Stomach (tissue), 9 donors: ENCODE measurements around the gene PTPRD. TPM values are rescaled to one million over a fixed set of nuclear protein-coding genes. Genes with fewer than 3 reads are reported as not detected.

ENCODE experiments used
- DNase-seq, 2 donors: peaks; one replicate each; pipeline versions ENCODE4 v3.0.0 to v3.0.0-alpha.2; 2013 to 2019
- H3K27ac ChIP-seq, 5 donors: fragments of 200-600 bp in 4 of 5; sonication (generic) in 4 of 5; one replicate each; pipeline ENCODE4 v1.5.1; 2013 to 2019; ENCODE audit warnings: mild to moderate bottlenecking in 1 of 5, moderate library complexity in 1 of 5
- H3K27me3 ChIP-seq, 3 donors: fragments of 200-600 bp; sonication (generic); one replicate each; pipeline ENCODE4 v1.5.1; 2017 to 2019; ENCODE audit warnings: mixed run types in 1 of 3
- H3K36me3 ChIP-seq, 4 donors: fragments of 200-600 bp; sonication (generic); 1 replicate in 3 of 4; 2 replicates in 1 of 4; pipeline ENCODE4 v1.5.1; 2016 to 2019
- H3K4me1 ChIP-seq, 4 donors: fragments of 200-600 bp; sonication (generic); one replicate each; pipeline ENCODE4 v1.5.1; 2016 to 2019
- H3K4me3 ChIP-seq, 4 donors: fragments of 200-600 bp; sonication (generic) in 3 of 4; one replicate each; pipeline ENCODE4 v1.5.1; 2016 to 2019; ENCODE audit warnings: mild to moderate bottlenecking in 1 of 4
- H3K9me3 ChIP-seq, 4 donors: fragments of 200-600 bp; sonication (generic); one replicate each; pipeline ENCODE4 v1.5.1; 2016 to 2019
- EP300 ChIP-seq: sonication (generic); formaldehyde crosslinking; IDR thresholded peaks from one replicate; pipeline ENCODE4 v1.6.1; 2017; ENCODE audit warnings: antibody characterized with exemption
- POLR2A ChIP-seq, 4 donors: fragments of 450-650 bp; IDR thresholded peaks; one replicate each; pipeline ENCODE4 v1.6.1; 2016; ENCODE audit warnings: antibody characterized with exemption in 4 of 4, control low read depth in 2 of 4, mild to moderate bottlenecking in 1 of 4, moderate library complexity in 1 of 4
- POLR2AphosphoS5 ChIP-seq, 3 donors: sonication (generic); formaldehyde crosslinking; IDR thresholded peaks; one replicate each; pipeline ENCODE4 v1.6.1; 2016; ENCODE audit warnings: antibody characterized with exemption in 3 of 3
- WGBS, 5 donors: extraction: QIAGEN DNeasy Blood & Tissue Kit in 3 of 5; methylation state at CpG; one replicate each; pipeline versions ENCODE4 v1.1.5 to v1.1.7; 2013 to 2018; 5-methylcytosine and 5-hydroxymethylcytosine counted together
- intact Hi-C: fragments of 100-400 bp; cut with DNase I; formaldehyde crosslinking; loops from one replicate; pipeline ENCODE4 v1.15.1; 2023; ENCODE audit warnings: low total_unique reads
- polyA plus RNA-seq, 3 donors: library from polyadenylated mRNA; stranded (reverse); fragments of 200-250 nt; gene quantifications; one replicate each; pipeline ENCODE4 v1.2.3, GENCODE V29; 2013
- total RNA-seq, 5 donors: library from RNA; depleted of rRNA; stranded (reverse); fragments of >200 nt; gene quantifications; one replicate each; pipeline versions ENCODE4 v1.1.0 to v1.2.3, GENCODE V29; 2014 to 2016
- TF ChIP-seq, protein P1 (sequence below), 7 experiments: fragments of 450-650 bp in 4 of 7; fragments of 200-600 bp in 3 of 7; sonication (generic) in 3 of 7; IDR thresholded peaks; one replicate each; pipeline ENCODE4 v1.5.1; 2016 to 2019; ENCODE audit warnings: antibody characterized with exemption in 7 of 7, control low read depth in 2 of 7, mild to moderate bottlenecking in 1 of 7
- donor health status: healthy with polysubstance abuse.
- donor health status: Bipolar disorder and iron deficiency.
- donor health status: healthy.

The PTPRD gene
- total and polyA plus RNA-seq, 8 donors = 0.12 to 53.1 (median 1.2) TPM

DNA sequence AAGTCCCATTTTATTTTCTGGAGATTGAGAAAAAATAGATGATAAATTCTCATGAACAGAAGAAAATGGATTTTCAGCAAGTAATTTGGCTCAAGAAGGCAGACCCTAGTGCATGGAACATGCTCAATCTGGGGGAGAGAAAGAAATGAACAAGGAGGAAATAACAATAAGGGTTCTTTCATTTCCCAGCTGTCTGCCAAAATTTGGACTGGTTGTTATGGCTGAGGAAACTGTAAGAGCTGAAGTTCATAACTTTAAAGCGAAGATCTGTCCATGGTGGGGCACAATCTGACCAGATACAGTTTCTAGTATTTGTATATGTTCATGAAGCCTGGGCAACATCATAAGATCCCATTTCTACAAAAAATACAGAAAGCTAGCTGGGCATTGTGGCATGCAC lies 1426.7 kb downstream of the PTPRD start:
- no peaks in the 10 kb centered on the region for H3K9me3 ChIP-seq
- H3K27me3 ChIP-seq = no peaks in the 10 kb centered on the region
- 35 to 48% (median 42%) methylated on average over 1 of the region's 1 CpG for WGBS, 5 donors
- TF ChIP-seq EP300 (no peak), POLR2AphosphoS5 (IDR thresholded peaks at IDR 0.05) (no peak), POLR2A (IDR thresholded peaks at IDR 0.05) (no peak)
- TF ChIP-seq, protein P1, sequence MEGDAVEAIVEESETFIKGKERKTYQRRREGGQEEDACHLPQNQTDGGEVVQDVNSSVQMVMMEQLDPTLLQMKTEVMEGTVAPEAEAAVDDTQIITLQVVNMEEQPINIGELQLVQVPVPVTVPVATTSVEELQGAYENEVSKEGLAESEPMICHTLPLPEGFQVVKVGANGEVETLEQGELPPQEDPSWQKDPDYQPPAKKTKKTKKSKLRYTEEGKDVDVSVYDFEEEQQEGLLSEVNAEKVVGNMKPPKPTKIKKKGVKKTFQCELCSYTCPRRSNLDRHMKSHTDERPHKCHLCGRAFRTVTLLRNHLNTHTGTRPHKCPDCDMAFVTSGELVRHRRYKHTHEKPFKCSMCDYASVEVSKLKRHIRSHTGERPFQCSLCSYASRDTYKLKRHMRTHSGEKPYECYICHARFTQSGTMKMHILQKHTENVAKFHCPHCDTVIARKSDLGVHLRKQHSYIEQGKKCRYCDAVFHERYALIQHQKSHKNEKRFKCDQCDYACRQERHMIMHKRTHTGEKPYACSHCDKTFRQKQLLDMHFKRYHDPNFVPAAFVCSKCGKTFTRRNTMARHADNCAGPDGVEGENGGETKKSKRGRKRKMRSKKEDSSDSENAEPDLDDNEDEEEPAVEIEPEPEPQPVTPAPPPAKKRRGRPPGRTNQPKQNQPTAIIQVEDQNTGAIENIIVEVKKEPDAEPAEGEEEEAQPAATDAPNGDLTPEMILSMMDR (IDR thresholded peaks at IDR 0.05) = no peak
- H3K4me1 ChIP-seq = no peaks in the 10 kb centered on the region
- no peak overlapping the region for H3K27ac ChIP-seq
- DNase-seq = no peak
- H3K4me3 ChIP-seq = no peak overlapping the region
- intact Hi-C loops = no loop called here
- H3K36me3 ChIP-seq = no peaks in the 10 kb centered on the region

DNA sequence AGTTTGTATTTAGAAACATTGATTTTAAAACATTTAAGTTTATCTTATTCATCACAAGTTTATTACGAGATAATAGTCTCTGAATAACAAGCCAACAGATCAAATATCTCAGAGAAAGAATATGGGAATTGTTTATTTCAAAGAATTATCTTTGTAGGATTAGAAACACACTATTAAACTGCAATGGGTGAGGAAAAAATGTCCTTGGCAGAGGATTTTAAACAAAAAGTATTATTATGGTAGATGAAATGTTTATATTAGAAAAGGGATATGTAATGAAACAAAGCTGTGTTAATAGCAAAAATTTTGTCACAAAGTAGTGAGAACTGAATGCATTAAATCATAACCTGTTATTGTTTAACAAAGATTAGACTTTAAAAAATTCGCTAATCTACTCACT lies 1430.4 kb downstream of the PTPRD start:
- WGBS, 5 donors = 50 to 67% (median 55%) methylated on average over 2 of the region's 2 CpGs
- intact Hi-C loops = no loop called here

DNA sequence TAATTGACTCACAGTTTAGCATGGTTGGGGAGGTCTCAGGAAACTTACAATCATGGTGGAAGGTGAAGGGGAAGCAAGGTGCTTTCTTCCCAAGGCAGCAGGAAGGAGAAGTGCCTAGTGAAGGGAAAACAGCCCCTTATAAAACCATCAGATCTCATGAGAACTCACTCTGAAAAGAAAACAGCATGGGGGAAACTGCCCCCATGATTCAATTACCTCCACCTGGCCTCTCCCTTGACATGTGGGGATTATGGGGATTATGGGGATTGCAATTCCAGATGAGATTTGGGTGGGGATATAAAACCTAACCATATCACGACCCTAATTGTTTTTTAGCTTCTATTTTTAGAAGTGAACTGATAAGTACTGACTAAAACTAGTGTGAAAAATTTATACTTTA lies 1435.7 kb downstream of the PTPRD start:
- intact Hi-C loops = no loop called here
- 25 to 45% (median 38%) methylated on average over 1 of the region's 1 CpG for WGBS, 5 donors

More for the DNA sequence above, 1430.4 kb downstream of the PTPRD start:
- H3K9me3 ChIP-seq = no peaks in the 10 kb centered on the region
- no peak for DNase-seq
- H3K27ac ChIP-seq = no peak overlapping the region
- TF ChIP-seq POLR2A (IDR thresholded peaks at IDR 0.05) (no peak), POLR2AphosphoS5 (IDR thresholded peaks at IDR 0.05) (no peak), EP300 (no peak)
- TF ChIP-seq, protein P1 (IDR thresholded peaks at IDR 0.05) = no peak
- H3K4me1 ChIP-seq = no peaks in the 10 kb centered on the region
- no peaks in the 10 kb centered on the region for H3K36me3 ChIP-seq
- H3K27me3 ChIP-seq = no peaks in the 10 kb centered on the region
- H3K4me3 ChIP-seq = no peak overlapping the region

DNA sequence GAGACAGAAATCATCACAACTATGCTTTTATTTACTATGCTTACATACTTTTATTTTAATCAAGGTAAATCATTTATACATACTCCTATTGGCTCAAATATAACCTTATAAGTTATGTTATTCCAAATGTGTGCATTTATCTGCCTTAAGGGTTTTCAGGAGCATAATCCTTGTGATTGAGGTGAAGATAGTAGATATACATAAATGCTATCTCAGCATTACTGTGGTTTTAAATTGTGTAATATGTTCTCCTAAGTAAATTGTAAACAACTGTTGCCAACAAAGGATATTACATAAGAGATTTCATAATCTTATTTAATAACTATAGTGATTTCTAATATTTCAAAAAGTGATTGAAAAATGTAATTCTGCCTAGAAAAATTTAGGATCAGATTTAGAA lies 1438.4 kb downstream of the PTPRD start:
- H3K4me3 ChIP-seq = no peak overlapping the region
- no peak overlapping the region for H3K27ac ChIP-seq
- intact Hi-C loops = no loop called here
- no peaks in the 10 kb centered on the region for H3K36me3 ChIP-seq
- no peaks in the 10 kb centered on the region for H3K27me3 ChIP-seq
- no peaks in the 10 kb centered on the region for H3K9me3 ChIP-seq
- no peaks in the 10 kb centered on the region for H3K4me1 ChIP-seq
- no peak for DNase-seq
- no peak for TF ChIP-seq EP300
- no peak for TF ChIP-seq POLR2AphosphoS5 (IDR thresholded peaks at IDR 0.05)
- TF ChIP-seq, protein P1 (IDR thresholded peaks at IDR 0.05) = no peak
- no peak for TF ChIP-seq POLR2A (IDR thresholded peaks at IDR 0.05)

More for the DNA sequence above, 1435.7 kb downstream of the PTPRD start:
- Histone ChIP-seq H3K9me3 (no peaks in the 10 kb centered on the region), H3K4me3 (no peak overlapping the region), H3K36me3 (no peaks in the 10 kb centered on the region), H3K27ac (no peak overlapping the region), H3K27me3 (no peaks in the 10 kb centered on the region), H3K4me1 (no peaks in the 10 kb centered on the region)
- no peak for DNase-seq
- TF ChIP-seq EP300 (no peak), POLR2A (IDR thresholded peaks at IDR 0.05) (no peak), POLR2AphosphoS5 (IDR thresholded peaks at IDR 0.05) (no peak)
- TF ChIP-seq, protein P1 (IDR thresholded peaks at IDR 0.05) = no peak
